Erythroblast (primary cell): ENCODE results near the gene ZNF597.

Experiments used
- GATA1 ChIP-seq: IDR thresholded peaks from 2 replicates; pipeline ENCODE4 v1.6.1; 2011; ENCODE audit warnings: low read depth, mild to moderate bottlenecking, control low read depth, low read length, moderate library complexity
- POLR2A ChIP-seq: IDR thresholded peaks from 2 replicates; pipeline ENCODE4 v1.6.1; 2011; ENCODE audit warnings: mild to moderate bottlenecking, low read length

DNA sequence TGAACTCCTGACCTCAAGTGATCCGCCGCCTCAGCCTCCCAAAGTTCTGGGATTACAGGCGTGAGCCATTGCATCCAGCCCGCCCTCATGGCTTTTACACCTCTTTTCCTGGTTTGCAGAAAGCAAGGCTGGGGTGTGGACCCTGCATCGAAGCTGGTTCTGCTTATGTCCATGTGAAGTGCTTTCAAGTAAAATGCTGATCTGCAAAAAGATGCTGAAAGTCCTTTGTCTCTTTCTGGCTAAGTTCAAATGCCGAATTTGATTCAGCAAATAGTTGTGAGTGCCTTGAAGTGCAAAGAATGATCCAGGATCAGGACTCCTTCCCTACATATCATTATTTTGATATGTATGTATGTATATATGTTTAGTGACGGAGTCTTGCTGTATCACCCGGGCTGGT is 17.3 kb upstream of the ZNF597 start:
- no peak for TF ChIP-seq POLR2A
- TF ChIP-seq GATA1: no peak
